Common myeloid progenitor, CD34-positive (primary cell): ENCODE data around the gene NEK9.

Experiments used
- CTCF ChIA-PET: fragments of 350-600 bp; sonication (Branson Sonifier 250); formaldehyde crosslinking; loops from one replicate; lab custom pipeline; 2021; ENCODE audit warnings: antibody characterized with exemption; lab: Charles Lee
- POLR2A ChIA-PET: fragments of 350-600 bp; sonication (Branson Sonifier 250); formaldehyde crosslinking; loops from one replicate; lab custom pipeline; 2021; ENCODE audit warnings: antibody characterized with exemption; lab: Charles Lee
- DNase-seq, 3 donors: peaks; one replicate each; pipeline versions ENCODE4 v3.0.0 to v3.0.0-alpha.2; 2013
- H3K27ac ChIP-seq, 2 experiments: 1 replicate in 1 of 2; 2 replicates in 1 of 2; pipeline ENCODE4 v1.7.0; 2013; ENCODE audit warnings: inconsistent platforms in 2 of 2, low read length in 2 of 2, mild to moderate bottlenecking in 2 of 2, low read depth in 1 of 2, moderate library complexity in 1 of 2; ENCODE audit not compliant: severe bottlenecking in 2 of 2, insufficient read depth in 1 of 2, poor library complexity in 1 of 2
- H3K27me3 ChIP-seq, 5 experiments: replicated peaks in 2 of 5; 1 replicate in 3 of 5; 2 replicates in 2 of 5; pipeline versions ENCODE4 v1.6.1 to v1.7.0; 2013; ENCODE audit warnings: low read length in 4 of 5, mild to moderate bottlenecking in 2 of 5, moderate library complexity in 2 of 5, inconsistent platforms in 1 of 5; ENCODE audit not compliant: insufficient read depth in 5 of 5, control insufficient read depth in 4 of 5
- H3K36me3 ChIP-seq, 4 experiments: 1 replicate in 2 of 4; 2 replicates in 2 of 4; pipeline versions ENCODE4 v1.6.1 to v1.7.0; 2013; ENCODE audit warnings: low read length in 3 of 4, control low read depth in 1 of 4, mild to moderate bottlenecking in 1 of 4; ENCODE audit not compliant: control insufficient read depth in 4 of 4, insufficient read depth in 4 of 4
- H3K4me1 ChIP-seq, 4 experiments: 1 replicate in 3 of 4; 2 replicates in 1 of 4; pipeline versions ENCODE4 v1.6.1 to v1.7.1; 2013; ENCODE audit warnings: low read length in 3 of 4, mild to moderate bottlenecking in 3 of 4, control low read depth in 1 of 4, inconsistent platforms in 1 of 4, moderate library complexity in 1 of 4; ENCODE audit not compliant: control insufficient read depth in 4 of 4, insufficient read depth in 4 of 4; ENCODE audit errors: control extremely low read depth in 1 of 4
- H3K4me3 ChIP-seq, 7 experiments: 1 replicate in 4 of 7; 2 replicates in 3 of 7; pipeline versions ENCODE4 v1.5.1 to v1.7.0; 2013; ENCODE audit warnings: mild to moderate bottlenecking in 7 of 7, low read length in 6 of 7, moderate library complexity in 6 of 7, inconsistent platforms in 2 of 7, low read depth in 2 of 7, control low read depth in 1 of 7; ENCODE audit not compliant: insufficient read depth in 4 of 7, control insufficient read depth in 1 of 7; ENCODE audit errors: extremely low read depth in 1 of 7
- H3K9me3 ChIP-seq, 5 experiments: 1 replicate in 4 of 5; 2 replicates in 1 of 5; pipeline versions ENCODE4 v1.6.1 to v1.7.1; 2013; ENCODE audit warnings: low read length in 4 of 5, mild to moderate bottlenecking in 2 of 5, inconsistent platforms in 1 of 5, low read depth in 1 of 5, moderate library complexity in 1 of 5; ENCODE audit not compliant: control insufficient read depth in 4 of 5, insufficient read depth in 2 of 5; ENCODE audit errors: control extremely low read depth in 1 of 5
- WGBS: methylation state at CpG from one replicate; pipeline ENCODE4 v1.1.5; 2013; ENCODE audit not compliant: insufficient coverage; 5-methylcytosine and 5-hydroxymethylcytosine counted together

The NEK9 gene

GRCh38 chr14:75121552-75121951 is 5.3 kb downstream of the NEK9 start:
- DNase-seq = no peak
- H3K27ac ChIP-seq = no peak overlapping the region
- POLR2A ChIA-PET = no interaction called here
- peaks cover 16 to 28% (median 22%) of the 10 kb centered on the region in 4 experiments for H3K36me3 ChIP-seq
- H3K27me3 ChIP-seq = no peaks in the 10 kb centered on the region
- no peaks in the 10 kb centered on the region for H3K9me3 ChIP-seq
- no peak overlapping the region for H3K4me3 ChIP-seq
- WGBS = 94% methylated on average over 7 of the region's 7 CpGs
- H3K4me1 ChIP-seq = peaks cover 17 to 50% (median 34%) of the 10 kb centered on the region in 4 experiments
- CTCF ChIA-PET = no interaction called here

- peak in 2 of 3 donors; percentile 57 to 69 for DNase-seq
Observed at GRCh38 chr14:75120541-75121291, 6.1 kb downstream of the NEK9 start.

GRCh38 chr14:75119056-75119455 is 7.8 kb downstream of the NEK9 start:
- H3K4me1 ChIP-seq = peaks cover 8 to 25% (median 18%) of the 10 kb centered on the region in 4 experiments
- H3K9me3 ChIP-seq = no peaks in the 10 kb centered on the region
- no peak overlapping the region for H3K27ac ChIP-seq
- 100% methylated on average over 2 of the region's 2 CpGs for WGBS
- H3K36me3 ChIP-seq = peaks cover 20 to 49% (median 36%) of the 10 kb centered on the region in 4 experiments
- H3K27me3 ChIP-seq = no peaks in the 10 kb centered on the region
- H3K4me3 ChIP-seq = no peak overlapping the region
- ChIA-PET POLR2A (no interaction called here), CTCF (interaction anchor here (2.1 kb wide), 1 partner anchor 15 kb away, joined by 7 read pairs; no protein-coding TSS in a partner anchor)
- no peak for DNase-seq

More at GRCh38 chr14:75120541-75121291, 6.1 kb downstream of the NEK9 start:
- 6% methylated on average over 2 of the region's 3 CpGs for WGBS
- peak overlapping the region in 2 of 7 experiments; percentile 16 to 45 for H3K4me3 ChIP-seq
- POLR2A ChIA-PET = no interaction called here
- no peaks in the 10 kb centered on the region for H3K27me3 ChIP-seq
- H3K9me3 ChIP-seq = no peaks in the 10 kb centered on the region
- H3K27ac ChIP-seq = peak overlapping the region in 1 of 2 experiments; percentile 50
- CTCF ChIA-PET = interaction anchor here (1.3 kb wide), 1 partner anchor 173 kb away, joined by 3 read pairs; no protein-coding TSS in a partner anchor
- H3K4me1 ChIP-seq = peaks cover 15 to 42% (median 27%) of the 10 kb centered on the region in 4 experiments
- H3K36me3 ChIP-seq = peaks cover 18 to 35% (median 28%) of the 10 kb centered on the region in 4 experiments

- CTCF ChIA-PET = no interaction called here
- H3K9me3 ChIP-seq = no peaks in the 10 kb centered on the region
- H3K36me3 ChIP-seq = peaks cover 34 to 90% (median 67%) of the 10 kb centered on the region in 4 experiments
- H3K4me1 ChIP-seq = peaks cover 0 to 3% (median 0%) of the 10 kb centered on the region in 4 experiments
- 55% methylated on average over 3 of the region's 5 CpGs for WGBS
- H3K27ac ChIP-seq = no peak overlapping the region
- no peak for DNase-seq
- POLR2A ChIA-PET = no interaction called here
- H3K4me3 ChIP-seq = no peak overlapping the region
- H3K27me3 ChIP-seq = no peaks in the 10 kb centered on the region
Observed at GRCh38 chr14:75113932-75114539, 12.8 kb downstream of the NEK9 start.

- POLR2A ChIA-PET = no interaction called here
- Histone ChIP-seq H3K27ac (no peak overlapping the region), H3K4me3 (no peak overlapping the region), H3K27me3 (no peaks in the 10 kb centered on the region), H3K36me3 (peaks cover 36 to 97% (median 57%) of the 10 kb centered on the region in 4 experiments), H3K4me1 (peaks cover 0 to 3% (median 0%) of the 10 kb centered on the region in 4 experiments), H3K9me3 (no peaks in the 10 kb centered on the region)
- no peak for DNase-seq
- CTCF ChIA-PET = interaction anchor here (0.5 to 3.3 kb wide), 3 partner anchors 21 to 1989 kb away, joined by 4 to 10 read pairs (median 4); no protein-coding TSS in a partner anchor
- WGBS = 83% methylated on average over 1 of the region's 2 CpGs
Observed at GRCh38 chr14:75109877-75110276, 17.0 kb downstream of the NEK9 start.

- Histone ChIP-seq H3K4me3 (no peak overlapping the region), H3K27me3 (no peaks in the 10 kb centered on the region), H3K27ac (no peak overlapping the region), H3K36me3 (peaks cover 22 to 86% (median 46%) of the 10 kb centered on the region in 4 experiments), H3K9me3 (no peaks in the 10 kb centered on the region), H3K4me1 (no peaks in the 10 kb centered on the region)
- ChIA-PET POLR2A (interaction anchor here (0.6 kb wide), 1 partner anchor 1679 kb away, joined by 3 read pairs; no protein-coding TSS in a partner anchor), CTCF (interaction anchor here (1.1 to 3.3 kb wide), 3 partner anchors 19 to 159 kb away, joined by 3 to 10 read pairs (median 4); partner anchors contain the start of gene MLH3)
- 50% methylated on average over 2 of the region's 3 CpGs for WGBS
- no peak for DNase-seq
Observed at GRCh38 chr14:75107186-75107585, 19.7 kb downstream of the NEK9 start.
